HG03097 (cell line): ENCODE data around the gene RAD51B.

Experiments
- ATAC-seq: cut with Tn5 transposase; IDR thresholded peaks from one replicate; pipeline ENCODE4 v1.9.1; 2021; ENCODE audit not compliant: unreplicated experiment, low FRiP score

Gene RAD51B

DNA sequence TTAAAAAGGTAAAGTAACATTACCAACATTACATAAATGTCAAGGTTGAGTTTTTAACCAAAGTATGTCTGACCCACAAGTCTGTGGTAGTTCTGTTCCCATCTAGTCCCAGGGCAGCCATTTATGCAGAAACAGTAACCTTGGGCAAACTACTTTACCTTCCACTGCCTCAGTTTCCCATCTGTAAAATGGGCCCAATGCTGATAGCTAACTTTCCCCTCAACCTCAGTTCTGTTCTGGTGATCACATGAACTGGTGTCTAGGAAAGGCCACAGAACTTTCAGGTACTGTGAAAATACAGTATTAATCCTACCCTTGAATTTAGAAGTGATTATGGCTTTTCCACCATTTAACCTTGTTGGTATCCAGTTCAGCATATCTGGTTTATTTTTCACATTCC, 859.7 kb downstream of the RAD51B start:
- no peak for ATAC-seq

- ATAC-seq: no peak
These were observed 860.3 kb downstream of the RAD51B start for GRCh38 chr14:68679746-68680467.

GRCh38 chr14:68680541-68681051, 861.0 kb downstream of the RAD51B start:
- ATAC-seq: no peak

DNA sequence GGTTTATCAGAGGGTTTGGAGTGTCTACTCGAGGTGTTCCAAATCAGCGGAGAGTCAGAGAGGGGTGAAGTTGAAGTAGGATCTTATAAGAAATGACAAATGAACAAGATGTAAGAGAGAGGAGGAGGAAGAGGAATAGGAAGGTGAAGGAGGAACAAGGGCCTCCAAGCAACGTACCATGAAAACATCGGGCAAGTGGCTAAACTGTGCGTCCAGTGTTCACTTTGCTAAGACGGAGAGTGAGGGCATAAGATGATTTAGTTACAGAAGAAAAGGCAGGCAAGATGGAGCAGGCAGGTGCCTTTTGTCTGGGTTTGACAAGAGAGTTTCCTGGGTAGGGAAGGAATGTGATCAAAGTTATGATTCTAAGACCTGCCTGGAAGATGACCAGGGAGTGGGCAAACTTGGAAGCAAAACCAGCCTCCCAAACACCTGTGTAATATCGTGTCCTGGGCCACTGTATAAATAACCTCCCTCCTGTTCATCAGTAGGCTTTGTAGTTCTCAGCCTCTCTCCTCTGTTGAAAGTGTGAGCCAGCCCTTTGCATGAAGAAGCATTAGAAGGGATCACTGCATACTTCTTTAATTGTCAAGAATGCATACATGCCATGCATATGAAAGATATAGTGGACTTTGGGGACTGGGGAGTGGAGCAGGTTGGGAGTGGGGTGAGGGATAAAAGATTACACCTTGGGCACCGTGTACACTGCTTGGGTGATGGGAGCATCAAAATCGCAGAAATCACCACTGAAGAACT, 861.9 kb downstream of the RAD51B start:
- no peak for ATAC-seq

DNA sequence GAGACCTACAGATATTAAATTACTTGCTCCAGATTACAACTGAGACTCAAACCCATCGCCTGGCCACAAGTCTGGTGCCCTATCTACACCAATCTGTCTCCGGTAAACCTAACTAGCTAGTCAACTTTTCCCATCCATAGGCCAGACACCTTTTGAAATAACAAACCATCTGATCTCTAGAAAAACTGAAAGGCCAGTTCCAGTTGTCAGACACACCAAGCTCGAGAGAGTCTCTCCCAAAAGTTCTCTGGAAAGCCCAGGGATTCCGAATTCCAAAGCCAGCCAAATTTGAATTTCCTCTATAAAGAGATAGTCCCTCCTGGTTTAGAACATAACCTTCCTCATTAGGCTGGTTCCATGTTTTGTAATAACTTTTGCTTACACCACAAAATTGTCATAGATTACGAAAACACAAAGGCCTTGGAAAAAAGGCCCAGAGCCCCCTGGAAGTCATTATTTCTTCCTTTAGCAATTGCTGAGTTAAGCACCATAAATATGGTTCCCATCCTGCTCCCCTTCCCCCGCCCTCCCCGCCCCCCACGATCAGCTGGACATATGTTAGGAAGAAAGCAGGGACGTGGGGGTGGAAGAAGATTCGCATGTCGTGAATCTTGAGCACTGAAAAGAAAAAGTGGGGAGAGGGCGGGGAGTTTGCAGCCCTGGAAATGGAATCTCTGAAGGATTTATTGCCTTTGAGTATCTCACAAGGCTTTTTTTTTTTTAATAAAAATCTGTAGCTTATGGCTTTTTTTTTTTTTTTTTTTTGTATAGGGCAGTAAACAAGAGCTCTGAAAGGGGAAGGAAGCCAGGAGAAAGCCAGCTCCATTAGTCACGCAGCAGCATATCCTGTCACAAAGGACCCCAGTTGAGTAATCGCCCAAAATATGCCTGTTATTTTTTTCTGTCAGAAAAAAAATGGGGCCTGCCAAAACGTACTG, 862.9 kb downstream of the RAD51B start:
- ATAC-seq: no peak

GRCh38 chr14:68683326-68683725, 863.7 kb downstream of the RAD51B start:
- ATAC-seq: no peak

- no peak for ATAC-seq
These were observed 865.2 kb downstream of the RAD51B start for GRCh38 chr14:68684466-68685418.

DNA sequence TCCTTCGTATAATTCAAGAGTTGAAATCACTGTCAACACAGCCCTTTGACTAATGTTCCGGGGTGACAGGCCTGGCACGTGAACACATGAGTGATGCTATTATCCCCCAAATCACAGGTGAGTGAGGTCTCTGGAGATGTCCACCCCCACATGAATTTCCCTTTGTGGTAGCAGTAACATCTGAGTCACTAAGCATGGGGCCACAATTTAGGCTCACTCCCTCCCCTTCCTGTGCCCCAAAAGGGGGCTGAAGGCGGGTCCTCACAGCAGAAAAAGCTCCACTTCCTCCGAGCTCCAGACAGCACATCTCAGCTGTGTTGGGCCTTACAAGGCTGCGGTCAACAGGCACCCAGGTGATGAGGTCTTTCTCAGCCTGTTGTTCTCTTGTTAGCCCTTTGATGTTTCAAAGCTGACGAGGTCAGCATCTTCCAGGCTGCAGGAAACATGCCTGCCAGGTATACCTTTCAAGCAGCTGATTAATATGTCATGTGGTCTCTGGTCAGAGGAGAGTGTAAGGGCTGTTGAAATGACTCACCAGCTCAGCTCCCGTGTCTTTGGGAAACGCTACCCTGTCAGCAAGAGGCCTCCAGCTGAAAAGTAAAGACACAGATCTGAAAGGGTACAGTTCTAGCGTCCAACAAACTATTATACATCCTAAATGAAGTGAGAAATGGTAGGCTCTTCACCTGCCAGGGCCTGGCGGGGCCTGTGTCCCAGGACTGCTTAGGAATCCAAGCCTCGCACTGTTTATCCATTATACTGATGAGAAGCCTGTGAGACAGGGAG, 866.0 kb downstream of the RAD51B start:
- ATAC-seq: peak; percentile 72

- peak; percentile 3 for ATAC-seq
These were observed 866.6 kb downstream of the RAD51B start for GRCh38 chr14:68686205-68686465.

- ATAC-seq: no peak
These were observed 867.1 kb downstream of the RAD51B start for GRCh38 chr14:68686724-68687123.

DNA sequence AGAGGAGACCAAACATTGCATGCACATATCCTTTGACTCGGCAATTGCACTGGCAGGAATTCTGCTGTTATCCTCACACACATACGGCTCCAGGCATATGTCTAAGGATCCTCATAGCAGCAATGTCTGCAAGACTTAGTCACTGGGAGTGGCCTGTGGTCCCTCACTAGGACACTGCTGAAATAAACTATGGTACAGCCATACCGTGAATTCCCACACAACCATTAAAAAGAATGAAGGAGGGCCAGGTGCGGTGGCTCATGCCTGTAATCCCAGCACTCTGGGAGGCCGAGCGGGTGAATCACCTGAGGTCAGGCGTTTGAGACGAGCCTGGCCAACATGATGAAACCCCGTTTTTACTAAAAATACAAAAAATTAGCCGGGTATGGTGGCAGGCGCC, 868.2 kb downstream of the RAD51B start:
- no peak for ATAC-seq

DNA sequence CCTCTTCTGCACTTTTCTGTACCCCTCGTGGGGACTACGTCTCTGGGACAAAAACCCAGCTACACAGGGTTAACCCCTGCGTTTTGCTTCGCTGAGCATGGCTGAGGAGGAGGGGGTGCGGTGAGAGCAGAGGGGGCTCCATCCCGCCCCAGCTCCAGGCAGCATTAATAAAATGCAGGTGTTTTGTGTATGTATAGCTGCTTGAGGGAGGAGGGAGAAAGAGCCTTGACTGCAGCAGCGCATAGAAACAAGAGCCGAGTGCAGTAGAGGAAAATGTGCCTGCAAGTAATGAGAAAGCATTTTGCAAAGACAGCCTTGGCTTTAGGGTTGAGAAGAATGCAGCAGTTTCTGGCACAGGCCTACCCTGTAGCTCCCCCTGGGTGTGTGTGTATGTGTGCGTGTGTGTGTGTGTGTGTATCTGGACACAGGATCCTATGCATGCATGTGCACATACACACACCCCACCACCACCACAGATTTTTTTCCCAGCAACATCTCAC, 869.3 kb downstream of the RAD51B start:
- ATAC-seq: no peak

- ATAC-seq: no peak
These were observed 869.9 kb downstream of the RAD51B start for GRCh38 chr14:68689511-68689910.

DNA sequence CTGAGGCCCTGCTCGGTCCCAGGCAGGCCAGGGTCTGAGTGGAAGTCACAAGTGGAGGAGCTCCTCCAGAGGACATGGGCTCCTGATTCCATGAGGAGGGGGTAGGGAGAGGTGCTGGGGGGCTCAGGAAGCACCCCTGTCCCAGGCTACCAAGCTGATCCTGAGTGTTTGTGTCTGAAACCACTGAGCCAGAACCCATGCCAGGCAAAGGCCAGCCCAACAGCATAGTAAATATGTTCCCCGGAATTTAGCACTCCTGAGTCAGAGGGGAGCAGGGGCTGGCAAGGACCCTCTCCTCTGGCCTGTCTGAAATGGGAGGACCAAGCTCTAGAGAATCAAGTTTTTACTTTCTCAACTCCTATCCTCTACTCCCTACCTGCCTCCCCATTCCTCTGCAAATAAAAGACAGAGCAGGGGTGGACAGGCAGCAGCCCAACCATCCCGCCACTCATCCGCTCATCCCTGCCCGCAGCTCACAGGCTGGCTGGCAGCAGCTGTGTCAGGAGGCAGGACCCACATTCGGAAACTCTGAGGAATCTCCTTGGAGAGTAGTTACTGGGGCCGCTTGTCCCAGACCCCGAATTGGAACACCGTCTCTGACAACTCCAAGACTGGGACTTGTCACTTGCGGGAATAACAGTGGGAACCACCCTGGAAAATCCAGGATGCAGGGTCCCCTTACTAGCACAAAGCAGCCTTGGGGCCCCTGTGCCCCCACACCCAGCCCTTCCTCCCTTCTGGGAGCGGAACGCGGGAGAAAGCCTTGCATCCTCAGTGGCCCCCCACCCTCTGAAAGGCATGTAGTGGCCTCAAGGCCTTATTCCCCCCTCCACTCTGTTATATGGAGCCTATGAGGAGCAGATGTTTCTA, 870.7 kb downstream of the RAD51B start:
- ATAC-seq: no peak

DNA sequence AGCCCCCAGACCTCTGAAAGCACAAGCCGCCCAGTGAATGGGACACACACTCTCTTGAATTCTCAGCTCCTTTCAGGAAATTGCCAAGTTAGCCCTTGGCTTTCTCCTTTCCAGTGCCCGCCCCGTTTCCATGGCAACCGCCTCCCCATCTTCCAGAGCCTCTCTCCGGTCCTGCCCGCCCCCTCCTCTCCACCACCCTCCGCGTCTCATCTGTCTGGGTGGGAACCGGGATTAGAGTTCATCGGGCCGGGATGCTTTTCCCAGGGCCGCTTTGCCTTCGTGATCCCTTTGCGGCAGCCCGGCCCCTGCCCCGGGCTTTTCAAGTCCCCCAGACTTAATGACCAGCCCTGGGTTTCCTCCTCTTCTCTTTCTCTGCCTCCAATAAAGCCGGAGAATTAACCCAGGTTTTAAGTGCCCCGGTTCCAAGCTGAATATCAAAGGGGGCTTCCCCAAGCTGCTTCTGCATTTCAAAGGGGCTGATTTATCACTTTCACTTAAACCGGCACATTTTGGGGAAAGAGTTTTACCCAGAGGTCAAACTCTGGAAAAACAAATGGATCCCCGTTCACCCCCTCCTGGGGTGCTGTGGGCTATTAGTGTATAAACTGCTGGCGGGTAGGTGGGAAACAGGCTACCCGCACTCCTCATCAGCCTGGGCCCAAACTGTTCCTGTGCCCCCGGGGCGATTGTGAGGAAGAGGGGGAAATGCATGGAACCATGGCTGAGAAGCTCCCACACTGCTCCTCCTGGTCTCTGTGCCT, 871.6 kb downstream of the RAD51B start:
- no peak for ATAC-seq

DNA sequence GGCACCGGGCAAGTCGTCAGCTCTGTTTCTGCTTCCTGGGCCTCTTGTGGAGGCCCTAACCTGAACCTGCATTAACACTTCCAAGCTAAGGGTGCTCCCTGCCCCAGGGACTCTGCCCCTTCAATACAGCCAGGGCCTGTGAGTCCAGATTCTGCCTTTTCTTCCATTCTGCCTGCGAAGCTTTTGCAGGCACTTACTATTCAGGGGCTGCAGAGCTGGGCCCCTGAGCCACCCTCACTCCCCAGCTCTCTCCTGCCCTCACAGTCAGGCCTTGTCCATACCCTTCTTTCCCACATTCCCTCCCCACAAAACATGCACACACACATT, 872.2 kb downstream of the RAD51B start:
- no peak for ATAC-seq

DNA sequence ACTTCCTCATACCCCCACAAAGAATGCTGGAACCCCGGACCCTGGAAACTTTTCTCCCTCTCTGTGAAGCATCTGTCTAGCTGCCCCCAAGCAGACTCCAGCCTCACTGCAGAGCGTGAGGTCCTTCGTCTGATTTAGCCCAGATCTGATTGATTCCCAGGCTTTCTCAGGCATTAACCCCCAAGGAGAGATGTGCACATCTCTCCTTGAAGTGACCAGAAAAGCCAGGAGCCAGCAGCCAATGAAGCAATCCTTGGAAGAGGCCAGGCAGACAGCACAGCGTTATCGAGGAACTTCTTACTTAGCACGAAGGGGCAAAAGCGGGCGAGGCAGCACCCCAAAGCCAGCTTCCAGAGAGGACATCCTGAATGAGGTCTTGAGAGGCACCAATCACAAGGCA, 872.6 kb downstream of the RAD51B start:
- no peak for ATAC-seq
